Measurements from ENCODE around the gene RGSL1.

The RGSL1 gene

DNA sequence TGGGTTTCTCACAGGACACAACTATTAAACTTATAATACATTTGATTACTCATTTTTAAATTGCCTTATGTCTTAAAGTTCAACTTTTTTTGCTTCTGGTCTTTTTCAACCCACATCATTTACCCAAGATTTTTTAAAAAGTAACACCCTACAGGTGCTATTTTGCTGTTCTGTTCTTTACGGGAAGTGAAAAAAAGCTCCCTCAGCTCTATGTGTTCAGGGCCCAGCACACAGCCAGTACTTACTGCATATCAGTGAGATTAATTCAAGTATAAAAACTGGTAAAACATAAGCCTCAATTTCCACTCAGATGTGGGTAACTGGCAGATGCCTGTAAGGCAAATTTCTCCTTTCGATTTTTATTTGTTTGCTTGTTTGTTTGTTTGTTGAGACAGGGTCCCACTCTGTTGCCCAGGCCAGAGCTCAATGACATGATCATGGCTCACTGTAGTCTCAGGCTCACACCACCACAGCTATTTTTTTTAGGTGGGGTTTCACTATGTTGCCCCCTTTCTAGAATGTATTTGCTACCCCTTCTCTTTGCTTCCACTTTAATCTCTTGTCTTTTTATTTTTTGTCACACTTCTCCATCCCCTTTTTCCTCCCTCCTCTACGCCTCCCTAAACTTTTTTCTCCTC is 118.8 kb downstream of the RGSL1 start:
- no peak for DNase-seq (ENCODE audit: low read depth)
- TF ChIP-seq, protein P1, sequence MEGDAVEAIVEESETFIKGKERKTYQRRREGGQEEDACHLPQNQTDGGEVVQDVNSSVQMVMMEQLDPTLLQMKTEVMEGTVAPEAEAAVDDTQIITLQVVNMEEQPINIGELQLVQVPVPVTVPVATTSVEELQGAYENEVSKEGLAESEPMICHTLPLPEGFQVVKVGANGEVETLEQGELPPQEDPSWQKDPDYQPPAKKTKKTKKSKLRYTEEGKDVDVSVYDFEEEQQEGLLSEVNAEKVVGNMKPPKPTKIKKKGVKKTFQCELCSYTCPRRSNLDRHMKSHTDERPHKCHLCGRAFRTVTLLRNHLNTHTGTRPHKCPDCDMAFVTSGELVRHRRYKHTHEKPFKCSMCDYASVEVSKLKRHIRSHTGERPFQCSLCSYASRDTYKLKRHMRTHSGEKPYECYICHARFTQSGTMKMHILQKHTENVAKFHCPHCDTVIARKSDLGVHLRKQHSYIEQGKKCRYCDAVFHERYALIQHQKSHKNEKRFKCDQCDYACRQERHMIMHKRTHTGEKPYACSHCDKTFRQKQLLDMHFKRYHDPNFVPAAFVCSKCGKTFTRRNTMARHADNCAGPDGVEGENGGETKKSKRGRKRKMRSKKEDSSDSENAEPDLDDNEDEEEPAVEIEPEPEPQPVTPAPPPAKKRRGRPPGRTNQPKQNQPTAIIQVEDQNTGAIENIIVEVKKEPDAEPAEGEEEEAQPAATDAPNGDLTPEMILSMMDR (IDR thresholded peaks at IDR 0.05; ENCODE audit: insufficient read depth, low read depth, low read length, missing control alignments) = no peak
- no peak overlapping the region for H3K4me3 ChIP-seq (ENCODE audit: low read length)

DNA sequence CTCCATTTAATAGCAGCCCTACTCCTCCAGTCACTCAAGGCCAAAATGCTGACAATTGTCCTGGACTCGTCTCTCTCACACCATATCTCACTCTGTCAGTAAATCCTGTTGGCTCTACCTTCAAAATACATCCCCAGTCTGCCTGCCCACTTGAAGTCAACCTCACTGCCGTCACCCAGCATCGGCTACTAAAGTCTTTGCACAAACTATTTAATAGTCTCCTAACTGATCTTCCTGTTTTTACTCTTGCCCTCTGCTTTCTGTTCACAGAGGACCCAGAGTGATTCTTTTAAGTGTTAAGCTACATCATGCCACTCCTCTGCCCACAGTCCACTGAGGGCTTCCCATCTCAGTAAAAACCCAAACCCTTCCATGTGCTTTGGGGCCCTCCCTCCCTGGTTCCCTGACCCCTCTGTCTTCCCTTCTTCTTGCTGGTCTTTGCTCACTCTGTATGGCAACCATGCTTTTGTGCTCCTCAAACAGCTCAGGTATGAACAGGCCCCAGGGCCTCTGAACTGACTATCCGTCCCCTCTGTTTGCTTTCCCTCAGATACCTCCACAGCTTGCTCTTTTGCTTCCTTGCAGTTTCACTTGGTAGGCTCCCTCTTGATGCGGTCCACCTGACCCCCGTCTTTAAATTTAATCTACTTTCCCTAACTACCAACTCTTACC is 120.1 kb downstream of the RGSL1 start:
- TF ChIP-seq, protein P1 (IDR thresholded peaks at IDR 0.05; ENCODE audit: insufficient read depth, low read depth, low read length, missing control alignments) = no peak
- DNase-seq (ENCODE audit: low read depth) = no peak
- no peak overlapping the region for H3K4me3 ChIP-seq (ENCODE audit: low read length)

DNA sequence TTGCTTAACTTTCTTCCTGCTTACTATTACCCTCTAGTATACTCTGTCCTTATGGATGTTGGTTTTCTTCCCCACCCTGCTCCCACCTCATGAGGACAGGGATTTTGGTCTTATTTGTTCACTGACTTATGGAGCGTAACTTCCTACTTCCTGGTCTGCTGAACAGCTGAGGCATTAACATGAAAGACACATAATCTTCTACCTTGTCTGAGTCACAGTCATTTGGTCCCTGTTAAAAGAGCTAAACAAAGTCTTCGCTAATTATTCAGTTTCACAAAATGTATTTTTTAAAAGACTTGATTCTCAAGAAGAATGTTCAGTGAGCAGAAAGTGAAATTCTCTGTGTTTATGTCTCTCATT is 120.6 kb downstream of the RGSL1 start:
- peak; percentile 31 for DNase-seq (ENCODE audit: low read depth)
- no peak overlapping the region for H3K4me3 ChIP-seq (ENCODE audit: low read length)
- TF ChIP-seq, protein P1 (IDR thresholded peaks at IDR 0.05; ENCODE audit: insufficient read depth, low read depth, low read length, missing control alignments) = no peak

DNA sequence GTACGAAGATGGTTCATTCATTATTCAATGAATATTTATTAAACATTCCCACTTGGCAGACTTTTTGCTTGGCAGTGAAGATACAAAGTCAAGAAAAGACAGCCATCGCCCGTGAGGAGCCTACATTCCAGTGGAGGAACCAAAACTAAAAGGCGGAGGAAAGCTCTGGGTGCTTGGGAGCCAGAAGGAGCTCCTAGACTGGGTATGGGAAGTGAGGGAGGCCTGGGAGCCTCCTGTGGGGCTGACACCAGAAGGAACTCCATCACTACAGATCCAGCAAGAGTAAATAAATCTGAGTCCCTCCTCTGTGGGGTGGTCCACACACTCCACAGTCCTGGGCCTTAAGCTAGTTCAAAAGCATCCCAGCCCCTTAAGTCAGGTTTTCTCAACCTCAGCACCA is 124.2 kb downstream of the RGSL1 start:
- H3K4me3 ChIP-seq (ENCODE audit: low read length) = no peak overlapping the region

DNA sequence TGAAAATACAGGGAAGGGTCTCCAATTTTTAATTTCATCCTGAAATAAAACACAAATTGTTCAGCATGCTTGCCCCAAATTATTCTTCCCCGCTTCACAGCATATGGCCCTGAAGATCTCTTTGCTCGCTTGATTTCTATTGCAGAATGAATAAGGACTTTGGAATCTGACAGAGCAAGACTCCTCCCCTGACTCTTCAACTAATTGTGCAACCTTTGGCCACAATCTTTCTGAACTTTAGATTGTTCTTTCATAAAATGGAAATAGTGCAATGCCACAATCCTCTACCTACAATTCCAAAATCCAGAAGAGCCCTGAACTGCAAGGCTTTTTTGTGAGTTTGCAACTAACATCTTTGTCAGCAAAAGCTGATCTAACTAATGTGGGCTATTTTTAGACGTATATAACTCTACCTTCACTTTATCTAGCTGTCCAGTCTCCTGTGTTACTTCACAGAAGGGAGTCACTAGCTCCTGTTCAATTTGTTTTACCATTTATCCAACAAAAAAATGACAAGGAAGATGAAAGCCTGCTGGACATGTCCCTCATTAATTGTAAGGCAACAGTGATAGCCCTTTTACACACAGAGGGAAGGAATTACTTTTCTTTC is 125.7 kb downstream of the RGSL1 start:
- no peak overlapping the region for H3K4me3 ChIP-seq (ENCODE audit: low read length)
- TF ChIP-seq, protein P1 (IDR thresholded peaks at IDR 0.05; ENCODE audit: insufficient read depth, low read depth, low read length, missing control alignments) = no peak
- peak; percentile 82 for DNase-seq (ENCODE audit: low read depth)

More for the DNA sequence above, 124.2 kb downstream of the RGSL1 start:
- TF ChIP-seq, protein P1 (IDR thresholded peaks at IDR 0.05; ENCODE audit: insufficient read depth, low read depth, low read length, missing control alignments) = no peak
- DNase-seq (ENCODE audit: low read depth) = no peak

DNA sequence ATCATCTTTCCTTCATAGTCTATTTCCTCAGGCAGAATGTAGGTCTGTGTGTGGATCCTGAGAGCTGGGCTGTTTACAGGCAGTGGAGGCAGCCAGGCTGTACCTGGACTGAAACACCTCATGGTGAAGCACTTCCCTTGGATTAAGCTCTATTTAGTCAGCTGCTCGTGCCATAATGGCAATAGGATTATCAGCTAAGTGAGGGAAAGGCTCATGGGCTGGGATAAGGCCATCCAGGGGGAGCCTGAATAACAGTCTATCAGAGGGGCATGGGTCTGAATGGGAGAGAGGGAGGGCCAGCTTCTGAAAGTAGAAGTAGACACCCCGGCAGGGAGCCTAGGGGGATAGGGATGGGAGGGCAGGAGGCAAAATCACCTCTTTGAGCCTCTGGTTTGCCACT is 130.8 kb downstream of the RGSL1 start:
- no peak for DNase-seq (ENCODE audit: low read depth)
- TF ChIP-seq, protein P1 (IDR thresholded peaks at IDR 0.05; ENCODE audit: insufficient read depth, low read depth, low read length, missing control alignments) = no peak
- H3K4me3 ChIP-seq (ENCODE audit: low read length) = no peak overlapping the region

Data from epithelial cell of esophagus (primary cell).